Fibroblast of lung (primary cell): ENCODE results near the gene TGIF1. TPM values are rescaled to one million over a fixed set of nuclear protein-coding genes. Genes with fewer than 3 reads are reported as not detected.

Experiments used
- DNase-seq, 2 donors: peaks; one replicate each; pipeline versions ENCODE4 v3.0.0 to v3.0.0-alpha.2; 2010; ENCODE audit warnings: low read depth in 2 of 2
- H2AFZ ChIP-seq: 2 replicates; pipeline ENCODE4 v1.5.1; 2012; ENCODE audit warnings: low read length, control low read depth, inconsistent platforms
- H3K27ac ChIP-seq: 2 replicates; pipeline ENCODE4 v1.5.1; 2011; ENCODE audit warnings: low read length, control low read depth; ENCODE audit not compliant: insufficient read depth
- H3K27me3 ChIP-seq: 2 replicates; pipeline ENCODE4 v1.5.1; 2011; ENCODE audit warnings: mild to moderate bottlenecking, low read length; ENCODE audit not compliant: control insufficient read depth, insufficient read depth
- H3K36me3 ChIP-seq: 2 replicates; pipeline ENCODE4 v1.5.1; 2011; ENCODE audit warnings: low read length; ENCODE audit not compliant: control insufficient read depth, insufficient read depth
- H3K4me1 ChIP-seq: 2 replicates; pipeline ENCODE4 v1.5.1; 2011; ENCODE audit warnings: low read length; ENCODE audit not compliant: control insufficient read depth, insufficient read depth; ENCODE audit errors: extremely low read depth
- H3K4me2 ChIP-seq: 2 replicates; pipeline ENCODE4 v1.5.1; 2011; ENCODE audit warnings: low read length, control low read depth; ENCODE audit not compliant: insufficient read depth; ENCODE audit errors: extremely low read depth
- H3K4me3 ChIP-seq, 4 experiments: fragments of 200-600 bp in 1 of 4; sonication (generic) in 1 of 4; replicated peaks in 1 of 4; 2 replicates each; pipeline ENCODE4 v1.5.1; 2011 to 2016; ENCODE audit warnings: low read length in 4 of 4, low read depth in 3 of 4, mild to moderate bottlenecking in 3 of 4, control low read depth in 2 of 4, inconsistent platforms in 1 of 4, mixed read lengths in 1 of 4; ENCODE audit not compliant: insufficient read depth in 1 of 4; ENCODE audit errors: control extremely low read depth in 1 of 4
- H3K79me2 ChIP-seq: 2 replicates; pipeline ENCODE4 v1.5.1; 2012; ENCODE audit warnings: mild to moderate bottlenecking, low read length, inconsistent platforms; ENCODE audit not compliant: control insufficient read depth, insufficient read depth
- H3K9ac ChIP-seq: 2 replicates; pipeline ENCODE4 v1.5.1; 2011; ENCODE audit warnings: mild to moderate bottlenecking, low read length, control low read depth; ENCODE audit not compliant: insufficient read depth
- H3K9me3 ChIP-seq: 2 replicates; pipeline ENCODE4 v1.5.1; 2012; ENCODE audit warnings: low read depth, low read length; ENCODE audit not compliant: control insufficient read depth, insufficient read depth
- H4K20me1 ChIP-seq: 2 replicates; pipeline ENCODE4 v1.5.1; 2011; ENCODE audit warnings: low read length; ENCODE audit not compliant: control insufficient read depth, insufficient read depth; ENCODE audit errors: extremely low read depth
- CTCF ChIP-seq, 2 donors: IDR thresholded peaks in 1 of 2; conservative IDR thresholded peaks in 1 of 2; 1 replicate in 1 of 2; 2 replicates in 1 of 2; pipeline ENCODE4 v1.5.1; 2011 to 2012; ENCODE audit warnings: low read length in 2 of 2, control low read depth in 1 of 2, inconsistent platforms in 1 of 2, low read depth in 1 of 2, mild to moderate bottlenecking in 1 of 2
- EZH2 ChIP-seq: IDR thresholded peaks from 2 replicates; pipeline ENCODE4 v1.5.1; 2012; ENCODE audit warnings: low read length, control low read depth, mild to moderate bottlenecking; ENCODE audit errors: missing control alignments
- polyA plus RNA-seq, 2 donors: library from polyadenylated mRNA; depleted of rRNA in 1 of 2; stranded (reverse) in 1 of 2; unstranded in 1 of 2; fragments of >200 nt; gene quantifications; 2 replicates each; pipeline ENCODE4 v1.2.1, GENCODE V29; 2011 to 2012; ENCODE audit warnings: missing spikeins in 1 of 2
- total RNA-seq: library from RNA; depleted of rRNA; stranded (reverse); fragments of >200 nt; gene quantifications from 2 replicates; pipeline ENCODE4 v1.2.1, GENCODE V29; 2014

TGIF1 gene
- total and polyA plus RNA-seq, 2 donors (not counting 1 experiment from before 2014, with no cell fraction given), result 64.7 to 157 TPM

GRCh38 chr18:3480827-3481573, 31.0 kb downstream of the TGIF1 start:
- no peak for DNase-seq
- Histone ChIP-seq H3K4me3 (no peak overlapping the region), H3K27ac (no peak overlapping the region), H3K4me2 (no peak overlapping the region), H2AFZ (no peak overlapping the region), H3K79me2 (no peaks in the 10 kb centered on the region), H3K27me3 (no peaks in the 10 kb centered on the region), H3K36me3 (no peaks in the 10 kb centered on the region), H3K9ac (no peak overlapping the region), H3K4me1 (no peaks in the 10 kb centered on the region), H3K9me3 (no peaks in the 10 kb centered on the region), H4K20me1 (no peaks in the 10 kb centered on the region)
- no peak for TF ChIP-seq EZH2
- no peak for TF ChIP-seq CTCF (conservative IDR thresholded peaks at IDR 0.05 in 1 of 2, IDR thresholded peaks at IDR 0.05 in 1 of 2; ENCODE audit: low read depth in 1 of 2, low read length in 2 of 2)

GRCh38 chr18:3481696-3482210, 31.8 kb downstream of the TGIF1 start:
- Histone ChIP-seq H3K4me3 (no peak overlapping the region), H3K9ac (no peak overlapping the region), H3K9me3 (no peaks in the 10 kb centered on the region), H3K27ac (no peak overlapping the region), H2AFZ (no peak overlapping the region), H3K4me2 (no peak overlapping the region), H3K27me3 (no peaks in the 10 kb centered on the region), H3K79me2 (no peaks in the 10 kb centered on the region), H3K36me3 (no peaks in the 10 kb centered on the region), H4K20me1 (no peaks in the 10 kb centered on the region), H3K4me1 (no peaks in the 10 kb centered on the region)
- TF ChIP-seq CTCF (conservative IDR thresholded peaks at IDR 0.05 in 1 of 2, IDR thresholded peaks at IDR 0.05 in 1 of 2; ENCODE audit: low read depth in 1 of 2, low read length in 2 of 2), result peak; percentile 45 to 68
- TF ChIP-seq EZH2, result no peak
- peak in 1 of 2 donors; percentile 73 for DNase-seq

- Histone ChIP-seq H3K9me3 (no peaks in the 10 kb centered on the region), H3K4me2 (no peak overlapping the region)
Measured at GRCh38 chr18:3482258-3482657, 32.3 kb downstream of the TGIF1 start.

More at GRCh38 chr18:3482258-3482657, 32.3 kb downstream of the TGIF1 start:
- TF ChIP-seq EZH2, result no peak
- no peak for TF ChIP-seq CTCF (conservative IDR thresholded peaks at IDR 0.05 in 1 of 2, IDR thresholded peaks at IDR 0.05 in 1 of 2; ENCODE audit: low read depth in 1 of 2, low read length in 2 of 2)
- H3K27me3 ChIP-seq, result no peaks in the 10 kb centered on the region
- H3K4me3 ChIP-seq, result no peak overlapping the region
- H3K36me3 ChIP-seq, result no peaks in the 10 kb centered on the region
- H3K79me2 ChIP-seq, result no peaks in the 10 kb centered on the region
- no peak overlapping the region for H3K9ac ChIP-seq
- H4K20me1 ChIP-seq, result no peaks in the 10 kb centered on the region
- H3K4me1 ChIP-seq, result no peaks in the 10 kb centered on the region
- peak in 1 of 2 donors; percentile 39 for DNase-seq
- H2AFZ ChIP-seq, result no peak overlapping the region
- no peak overlapping the region for H3K27ac ChIP-seq
